ENCODE measurements around the gene GUCY1B1.
A peak's percentile ranks its signal among the peaks of the same experiment; 100 is the strongest.

Gene GUCY1B1

DNA sequence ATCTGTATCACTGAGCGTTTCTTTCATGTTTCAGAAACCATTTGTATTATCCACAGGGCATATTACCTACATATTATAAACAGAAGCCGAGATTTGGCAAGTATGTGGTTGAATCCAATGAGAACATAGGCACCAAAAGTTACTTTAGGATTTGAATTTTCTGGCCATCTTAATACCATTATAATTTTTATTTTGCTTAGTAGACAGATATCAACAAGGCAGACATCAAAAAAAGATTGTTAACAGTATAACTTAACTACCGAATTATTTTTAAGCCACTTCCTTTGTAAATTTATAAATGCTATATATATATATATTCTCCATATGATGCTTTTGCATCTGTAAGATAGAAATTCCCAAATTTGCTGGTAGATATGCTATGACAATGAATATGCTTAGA is 2.2 kb downstream of the GUCY1B1 start:
- DNase-seq (ENCODE audit: low read depth in 2 of 3, low spot score in 1 of 3) = no peak

DNA sequence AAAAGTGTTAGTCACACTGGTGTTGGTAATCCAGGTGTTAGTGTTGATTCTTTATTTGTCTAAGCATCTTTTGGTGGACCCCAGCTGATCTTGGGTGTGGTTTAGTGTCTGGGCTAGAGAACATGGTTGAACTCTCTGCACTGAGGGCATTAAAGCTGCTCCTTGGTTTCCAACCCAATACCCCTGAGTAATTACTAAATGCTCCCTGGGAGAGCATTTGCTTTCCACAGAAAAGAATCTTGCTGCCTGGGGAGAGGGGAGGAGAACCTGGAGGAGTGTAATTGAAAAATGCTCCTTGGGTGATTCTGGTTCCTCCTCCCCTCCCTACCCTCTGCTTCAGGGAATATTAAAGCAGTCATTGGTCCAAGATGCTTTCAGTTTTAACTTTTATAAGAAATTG is 3.1 kb downstream of the GUCY1B1 start:
- no peak for DNase-seq (ENCODE audit: low read depth in 2 of 3, low spot score in 1 of 3)

DNA sequence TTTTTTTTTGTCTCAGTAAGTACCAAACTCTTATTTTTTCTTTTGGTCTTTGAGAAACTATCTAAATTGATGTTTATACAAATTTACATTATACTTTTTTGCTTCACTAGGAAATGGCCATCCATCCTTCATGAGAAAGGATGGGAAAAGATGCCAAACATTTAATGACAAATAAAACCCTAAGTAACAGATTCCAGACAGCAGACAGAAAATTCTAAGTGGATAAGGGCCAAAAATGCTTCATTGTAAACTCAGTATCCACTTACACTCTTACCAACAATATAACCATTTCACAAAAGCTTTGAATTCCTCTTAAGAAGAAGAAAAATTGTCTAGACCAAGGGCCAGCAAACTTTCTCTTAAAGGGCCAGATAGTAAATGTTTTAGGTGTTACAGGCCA is 3.5 kb downstream of the GUCY1B1 start:
- DNase-seq (ENCODE audit: low read depth in 2 of 3, low spot score in 1 of 3) = no peak

DNA sequence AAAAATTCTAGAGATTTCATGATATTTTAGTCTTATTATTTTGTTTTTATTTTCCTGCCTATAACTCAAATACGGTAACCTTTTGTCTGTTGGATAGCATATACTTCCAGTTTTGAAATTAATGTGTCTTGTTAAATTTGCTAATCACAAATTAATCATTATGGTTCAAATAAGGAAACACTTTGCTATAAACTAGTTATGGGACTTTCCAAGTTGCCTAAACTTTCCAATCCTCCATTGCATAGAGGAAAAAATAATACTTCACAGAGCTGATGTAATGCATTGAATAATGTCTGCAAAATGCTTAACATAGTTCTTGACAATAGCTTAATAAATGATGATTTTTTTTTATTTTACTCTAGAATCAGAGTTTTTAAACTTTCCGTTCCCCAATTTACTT is 4.7 kb downstream of the GUCY1B1 start:
- no peak for DNase-seq (ENCODE audit: low read depth in 2 of 3, low spot score in 1 of 3)

DNA sequence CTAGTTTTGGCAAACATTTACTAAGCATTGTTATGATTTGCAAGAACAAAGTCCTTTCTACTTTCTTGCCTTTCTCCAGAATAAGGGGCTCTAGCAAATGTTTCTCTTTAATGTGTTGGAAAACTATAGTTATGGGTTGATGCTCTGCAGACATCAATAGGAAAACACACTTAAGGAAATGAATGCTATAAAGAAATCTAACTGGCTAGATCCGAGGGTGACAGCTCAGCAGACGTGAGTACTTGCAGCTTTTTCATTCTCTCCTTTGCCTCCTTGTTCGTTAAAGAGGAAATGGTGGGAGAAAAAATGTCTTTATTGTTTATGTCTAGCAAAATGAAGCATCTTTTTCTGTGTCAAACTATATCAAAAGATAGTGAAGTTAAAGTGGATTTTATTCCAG is 6.3 kb downstream of the GUCY1B1 start:
- DNase-seq (ENCODE audit: low read depth in 2 of 3, low spot score in 1 of 3) = no peak

DNA sequence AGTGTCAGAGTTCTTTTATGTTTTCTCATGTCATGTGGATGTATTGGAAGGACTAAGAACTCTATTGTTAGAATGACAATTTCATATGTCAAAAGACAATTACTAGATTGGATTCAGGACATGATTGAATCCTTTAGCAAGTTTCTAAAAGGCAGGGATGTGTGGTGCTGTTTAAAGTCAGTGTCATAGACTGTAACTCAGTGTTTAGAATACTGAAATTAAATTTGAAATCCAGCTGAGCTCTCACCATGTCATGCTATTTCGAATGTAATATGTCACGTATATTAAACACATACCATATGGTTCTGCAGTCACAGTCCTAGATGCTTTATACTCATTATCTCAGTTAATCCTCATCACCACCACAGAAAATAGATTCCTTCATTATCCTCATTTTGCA is 7.8 kb downstream of the GUCY1B1 start:
- DNase-seq (ENCODE audit: low read depth in 2 of 3, low spot score in 1 of 3) = no peak

DNA sequence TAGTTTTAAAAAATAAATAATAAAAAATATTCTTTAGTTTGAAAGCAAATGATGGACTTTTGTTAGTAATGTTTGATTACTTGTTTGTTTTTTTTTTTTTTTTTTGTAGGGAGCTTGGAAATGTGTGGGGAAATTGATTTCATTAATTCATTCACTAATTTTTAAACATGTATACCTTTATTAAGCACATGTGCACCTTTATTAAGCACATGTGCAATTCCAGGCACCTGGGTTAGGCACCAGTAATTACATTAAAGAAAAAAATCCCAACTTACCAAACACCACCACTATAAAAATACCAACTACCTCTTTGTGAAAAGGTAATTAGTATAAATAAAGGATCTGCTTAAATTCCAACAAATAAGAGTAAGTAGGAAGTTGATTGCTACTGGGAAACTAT is 9.5 kb downstream of the GUCY1B1 start:
- DNase-seq (ENCODE audit: low read depth in 2 of 3, low spot score in 1 of 3) = no peak

DNA sequence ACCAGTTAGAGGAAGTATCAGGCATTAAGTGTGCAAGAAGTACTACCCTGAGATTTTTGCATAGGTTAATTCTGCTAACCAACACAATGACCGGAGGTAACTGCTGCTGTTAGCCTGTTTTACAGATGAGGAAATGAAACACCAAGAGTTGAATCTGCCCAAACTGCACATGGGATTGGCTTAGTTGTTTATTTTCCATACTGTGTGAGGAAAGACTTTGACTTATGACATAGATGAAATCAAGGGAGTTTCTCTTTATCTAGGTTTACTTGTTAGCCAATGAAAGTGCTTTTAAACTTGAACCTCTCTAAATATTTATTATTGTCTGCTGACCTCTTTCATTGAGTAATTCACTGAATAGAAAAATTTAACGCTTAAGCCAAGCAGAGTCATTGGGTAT is 10.3 kb downstream of the GUCY1B1 start:
- no peak for DNase-seq (ENCODE audit: low read depth in 2 of 3, low spot score in 1 of 3)

DNA sequence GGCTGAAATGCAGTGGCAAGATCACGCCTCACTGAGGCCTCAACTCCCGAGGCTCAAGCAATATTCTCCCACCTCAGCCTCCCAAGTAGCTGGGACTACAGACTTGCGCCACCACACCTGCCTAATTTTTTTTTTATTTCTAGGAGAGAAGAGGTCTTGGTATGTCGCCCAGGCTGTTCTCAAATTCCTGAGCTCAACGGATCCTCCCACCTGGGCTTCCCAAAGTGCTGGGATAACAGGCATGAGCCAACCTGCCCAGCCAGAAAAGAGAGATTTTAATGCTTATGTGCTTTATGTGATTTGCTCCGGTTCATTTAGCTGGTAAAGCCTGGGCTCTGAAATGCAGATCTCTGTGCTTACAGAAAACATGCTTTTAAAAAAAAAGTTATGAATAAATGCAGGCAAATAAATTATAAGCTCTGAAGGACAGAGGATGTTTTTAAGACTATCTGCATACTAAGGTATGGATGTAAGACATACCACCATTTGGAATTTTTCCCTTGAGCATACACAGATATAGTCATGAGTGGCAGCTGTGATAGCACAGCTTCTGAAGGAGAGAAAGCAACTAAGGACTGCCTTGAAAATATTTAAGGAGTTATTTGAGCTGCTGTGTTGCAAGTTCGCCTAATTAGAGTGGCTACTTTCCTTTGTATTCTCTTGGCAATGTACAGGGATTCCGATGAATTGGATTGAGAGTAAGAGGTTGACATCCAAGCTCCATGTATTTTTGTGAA is 13.8 kb downstream of the GUCY1B1 start:
- no peak for DNase-seq (ENCODE audit: low read depth in 2 of 3, low spot score in 1 of 3)

DNA sequence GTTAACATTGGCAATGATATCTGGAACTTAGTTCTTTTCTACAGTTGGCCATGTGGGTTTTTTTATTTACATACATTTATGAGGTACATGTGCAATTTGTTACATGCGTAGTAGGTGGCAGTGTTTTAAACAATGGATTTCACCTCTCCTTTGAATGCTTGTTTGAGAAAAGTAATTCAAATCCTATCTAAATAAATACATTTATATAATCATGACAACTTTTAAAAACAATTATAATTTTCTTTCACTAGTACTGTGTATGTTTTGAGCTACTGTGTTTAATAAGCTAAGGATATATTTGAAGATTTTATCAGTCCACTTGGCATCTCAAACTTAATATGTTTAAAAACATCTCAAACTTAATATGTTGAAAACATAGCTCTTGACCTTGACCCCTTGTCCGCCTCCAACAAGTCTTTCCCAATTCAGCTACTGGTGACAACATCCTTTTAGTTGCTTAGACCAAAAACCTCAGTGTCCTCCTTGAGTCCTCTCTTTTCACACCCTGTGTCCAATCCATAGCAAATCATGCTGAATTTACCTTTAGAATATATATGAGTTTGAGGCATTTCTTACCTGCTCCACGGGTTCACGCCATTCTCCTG is 14.5 kb downstream of the GUCY1B1 start:
- no peak for DNase-seq (ENCODE audit: low read depth in 2 of 3, low spot score in 1 of 3)

DNA sequence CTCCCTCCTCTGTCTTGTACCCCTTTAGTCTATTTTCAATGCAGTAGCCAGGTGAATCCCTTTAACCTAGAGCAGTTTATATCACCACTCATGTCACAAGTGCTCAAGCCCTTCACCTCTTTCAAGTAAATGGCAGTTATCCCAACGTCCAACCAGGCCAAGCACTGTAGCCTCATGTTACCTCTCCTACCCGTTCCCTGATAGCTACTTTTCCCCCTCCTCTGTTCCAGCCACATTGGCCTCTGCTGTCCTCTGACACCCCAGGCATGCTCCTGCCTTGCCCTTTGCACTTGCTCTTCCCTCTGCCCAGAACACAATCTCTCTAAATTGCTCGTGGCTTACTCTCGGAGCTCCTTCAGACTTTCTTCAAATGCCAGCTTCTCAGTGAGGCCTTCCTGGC is 15.2 kb downstream of the GUCY1B1 start:
- no peak for DNase-seq (ENCODE audit: low read depth in 2 of 3, low spot score in 1 of 3)

DNA sequence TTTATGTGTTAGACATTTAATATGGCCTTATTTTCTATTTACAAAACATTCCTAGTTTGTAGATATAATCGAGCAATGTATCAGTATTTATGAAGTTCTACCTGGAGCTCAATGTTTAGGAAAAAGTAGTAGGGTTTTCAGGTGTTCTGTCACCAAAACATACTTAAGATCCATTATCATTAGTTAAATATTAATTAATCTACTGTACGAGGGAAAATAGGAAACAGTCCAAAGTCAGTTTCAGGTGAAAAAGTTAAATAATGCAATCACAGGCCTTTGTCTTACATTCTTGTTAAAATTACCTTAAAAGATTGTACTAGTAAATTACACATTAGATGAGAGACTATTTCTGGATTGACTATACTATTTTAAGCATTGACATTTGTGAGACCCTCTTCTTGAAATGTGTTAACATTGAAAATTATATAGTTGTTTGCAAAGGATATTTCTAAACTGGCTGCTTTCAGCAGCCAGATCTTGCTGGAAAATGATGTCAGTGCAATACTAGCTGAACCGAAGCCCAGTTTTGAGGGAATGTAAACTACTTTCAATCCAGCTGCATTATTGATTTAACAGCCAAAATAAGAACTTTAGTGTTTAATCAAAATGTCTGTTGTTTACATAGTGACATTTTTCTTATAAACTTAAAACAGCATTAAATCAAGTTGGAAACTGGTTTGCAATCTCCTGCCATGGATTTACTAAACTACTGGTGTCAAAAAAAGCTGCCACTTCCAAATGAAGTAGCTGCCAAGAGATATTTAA is 19.3 kb downstream of the GUCY1B1 start:
- no peak for DNase-seq (ENCODE audit: low read depth in 2 of 3, low spot score in 1 of 3)

DNA sequence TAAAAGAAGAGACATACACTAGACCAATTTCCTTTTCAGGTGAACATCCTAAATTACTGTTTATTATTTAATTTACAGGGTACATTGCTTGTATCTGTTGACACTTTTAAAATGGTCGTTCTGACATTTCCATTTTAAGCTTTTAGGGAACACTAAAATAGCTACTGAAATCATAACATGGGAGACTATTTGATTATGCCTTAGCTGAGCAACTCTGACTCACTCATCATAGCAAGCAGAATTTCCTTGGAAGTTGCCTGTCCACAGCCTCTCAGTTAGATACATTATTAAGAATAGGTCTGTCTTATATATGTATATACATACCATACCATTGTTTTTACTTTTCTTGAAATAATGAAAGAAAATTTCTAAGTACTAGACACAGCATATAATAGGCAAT is 22.0 kb downstream of the GUCY1B1 start:
- no peak for DNase-seq (ENCODE audit: low read depth in 2 of 3, low spot score in 1 of 3)

DNA sequence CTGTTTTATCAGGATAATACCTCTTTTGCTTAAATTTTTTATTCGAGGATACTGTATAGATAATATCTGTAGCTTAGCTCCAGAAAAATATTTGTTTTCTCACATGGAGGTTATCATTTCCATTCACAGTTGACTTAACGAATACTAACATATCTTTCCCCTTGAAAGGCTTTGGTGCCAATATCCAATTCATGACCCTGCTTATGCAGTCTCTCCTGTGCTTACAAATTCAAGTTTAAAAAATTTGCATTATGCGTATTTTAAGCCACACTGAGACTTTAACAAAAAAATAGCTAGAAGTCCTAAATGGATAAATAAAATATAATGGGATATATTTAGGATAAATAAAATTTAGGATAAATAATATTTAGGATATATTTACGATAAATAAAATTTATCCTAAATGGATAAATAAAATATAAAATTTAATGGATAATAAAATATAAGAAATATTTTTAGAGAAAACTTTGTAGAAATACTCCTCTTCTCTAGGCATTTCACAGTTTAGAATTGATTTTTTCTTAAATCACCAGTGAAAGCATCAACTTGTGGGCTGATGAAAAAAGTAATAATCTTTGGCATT is 22.5 kb downstream of the GUCY1B1 start:
- DNase-seq (ENCODE audit: low read depth in 2 of 3, low spot score in 1 of 3) = no peak

DNA sequence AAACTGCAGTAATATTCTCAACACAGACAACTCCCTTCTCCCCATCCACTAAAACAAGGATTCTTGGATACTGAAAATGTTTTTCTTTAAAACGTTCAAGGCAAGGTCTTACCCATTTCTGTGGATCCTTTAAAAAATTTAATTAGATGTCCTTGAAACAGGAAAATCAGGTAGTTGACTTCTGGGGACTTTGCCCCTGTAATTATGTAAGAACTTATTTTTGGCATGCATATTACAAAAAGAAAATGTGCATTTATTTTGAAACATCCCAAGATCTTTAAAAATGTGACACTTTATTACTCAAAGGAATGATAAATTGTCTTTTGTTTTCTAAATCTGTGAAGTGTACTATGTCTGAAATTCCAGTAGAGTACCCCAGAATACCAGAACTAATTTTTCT is 25.8 kb downstream of the GUCY1B1 start:
- no peak for DNase-seq (ENCODE audit: low read depth in 2 of 3, low spot score in 1 of 3)

DNA sequence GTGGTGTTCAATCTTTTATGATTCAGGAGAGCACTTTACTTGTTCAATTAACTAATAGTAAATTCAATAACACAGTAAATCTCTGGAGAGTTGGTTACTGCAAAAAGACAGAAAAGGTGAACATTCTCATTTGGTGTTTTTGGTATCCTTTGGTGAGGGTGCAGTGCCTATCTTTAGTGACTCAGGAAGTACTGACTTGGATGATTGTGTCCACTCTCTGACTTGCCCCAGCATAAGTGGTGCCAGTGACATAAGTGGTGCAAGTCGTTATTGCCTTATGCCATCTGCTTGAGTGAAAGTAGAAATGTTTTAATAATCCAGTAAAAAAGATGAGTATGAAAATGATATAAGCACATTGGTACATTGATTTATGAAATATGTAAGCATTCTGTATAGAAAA is 27.0 kb downstream of the GUCY1B1 start:
- DNase-seq (ENCODE audit: low read depth in 2 of 3, low spot score in 1 of 3) = no peak

DNA sequence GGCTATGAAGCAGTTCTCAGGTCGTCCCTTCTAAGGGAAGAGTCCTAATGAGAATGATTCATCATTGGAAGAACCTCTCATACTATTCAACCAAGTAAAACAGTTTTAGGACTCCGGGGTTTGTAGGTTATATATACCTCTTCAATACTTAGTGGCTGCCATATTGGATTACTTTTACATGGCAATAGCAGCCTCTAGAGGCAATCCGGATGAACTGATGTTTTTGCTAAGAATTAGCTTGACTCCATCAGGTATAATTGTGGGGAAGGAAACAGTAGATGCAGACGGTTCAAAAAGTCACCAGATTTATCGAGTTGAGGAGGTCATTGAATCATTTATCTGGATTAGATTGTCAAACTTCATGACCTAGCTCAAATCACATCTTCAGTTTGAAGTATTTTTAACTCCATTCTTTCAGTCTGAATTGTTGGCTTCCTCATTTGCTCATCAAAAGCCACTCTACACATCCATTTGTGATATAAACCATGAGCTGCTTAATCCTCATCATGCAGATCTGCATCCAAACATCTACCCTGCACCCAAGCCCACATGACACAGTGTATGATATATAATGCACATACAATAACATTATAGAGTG is 28.4 kb downstream of the GUCY1B1 start:
- DNase-seq (ENCODE audit: low read depth in 2 of 3, low spot score in 1 of 3) = peak in 1 of 3 donors; percentile 14

DNA sequence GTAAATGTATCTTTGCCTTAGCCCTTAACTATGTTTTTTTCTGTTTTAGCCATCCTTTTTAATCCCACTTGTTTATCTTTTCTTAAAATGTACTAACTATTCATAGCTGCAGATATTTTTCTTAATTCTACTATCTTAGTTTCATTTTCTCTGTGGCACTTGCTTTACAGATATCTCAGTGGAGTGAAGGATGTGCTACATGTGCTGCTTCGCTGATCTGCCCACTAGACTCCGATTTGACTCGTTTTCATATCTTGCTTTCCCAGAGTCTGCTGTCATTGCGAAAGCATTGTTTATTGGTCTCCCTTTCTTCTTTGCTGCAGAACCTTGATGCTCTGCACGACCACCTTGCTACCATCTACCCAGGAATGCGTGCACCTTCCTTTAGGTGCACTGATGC is 30.6 kb downstream of the GUCY1B1 start:
- DNase-seq (ENCODE audit: low read depth in 2 of 3, low spot score in 1 of 3) = no peak

DNA sequence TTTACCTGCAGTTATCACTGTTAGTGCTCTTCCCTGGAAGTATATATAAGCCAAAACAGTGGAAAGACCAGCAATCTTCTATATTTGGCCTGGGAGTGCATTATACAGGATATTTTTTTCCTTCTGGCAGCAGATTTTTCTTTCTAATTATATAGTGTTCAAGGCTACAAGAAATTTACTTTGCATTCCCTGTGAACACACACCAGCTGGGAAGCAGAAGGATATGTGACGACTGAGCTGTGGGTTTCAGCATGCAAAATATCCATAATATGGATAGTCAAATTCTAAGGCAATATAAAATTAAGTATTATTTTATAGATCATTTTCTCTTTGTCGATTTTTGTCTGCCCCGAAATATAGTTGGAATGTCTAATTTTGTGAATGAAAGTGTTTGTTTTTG is 31.2 kb downstream of the GUCY1B1 start:
- DNase-seq (ENCODE audit: low read depth in 2 of 3, low spot score in 1 of 3) = no peak

DNA sequence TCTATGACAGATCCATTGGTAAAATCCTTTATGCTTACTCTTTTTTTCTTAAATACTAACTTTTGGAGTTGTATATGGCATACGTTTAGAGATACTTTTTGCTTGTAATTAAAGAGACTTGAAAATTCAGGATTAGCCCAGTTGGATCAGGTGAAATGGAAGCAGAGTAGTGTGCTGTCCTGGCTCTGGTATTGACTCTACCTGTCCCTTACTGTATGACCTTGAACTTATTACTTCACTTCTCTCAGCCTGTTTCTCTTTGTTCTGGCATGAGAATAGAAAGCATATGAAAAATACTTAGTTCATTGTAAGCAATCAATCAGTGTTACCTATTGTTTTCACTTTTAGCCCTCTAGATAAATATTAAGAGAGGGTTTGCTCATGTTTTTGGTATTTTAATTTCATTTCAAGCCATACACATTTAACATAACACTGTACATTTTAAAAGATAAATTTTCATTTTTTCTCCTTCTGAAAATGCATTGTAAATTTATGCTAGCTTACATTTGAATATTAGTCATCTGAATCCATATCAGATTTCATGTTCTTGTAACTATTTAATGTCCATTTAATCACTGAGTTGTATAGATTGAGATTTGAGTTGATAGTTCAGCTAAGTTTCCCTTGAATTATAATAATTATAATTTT is 35.9 kb downstream of the GUCY1B1 start:
- no peak for DNase-seq (ENCODE audit: low read depth in 2 of 3, low spot score in 1 of 3)

DNA sequence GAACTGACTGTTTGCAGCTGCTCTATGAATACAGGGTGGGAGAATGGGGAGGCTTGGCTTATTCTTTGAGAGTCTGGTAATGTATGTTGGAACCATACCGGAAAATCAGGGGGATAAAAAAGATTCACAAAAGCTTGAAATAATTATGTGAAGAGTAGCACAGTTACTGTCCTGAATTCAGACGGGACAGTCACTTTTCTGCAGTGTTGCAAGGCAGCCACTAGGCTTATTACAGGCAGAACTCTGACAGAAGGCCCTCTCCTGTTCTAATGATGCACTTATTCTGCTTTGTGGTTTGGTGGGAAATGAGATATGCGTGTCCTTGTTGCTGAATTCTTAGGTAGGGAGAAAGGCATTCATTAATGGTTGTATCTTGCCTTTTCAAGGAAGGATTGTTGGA is 37.2 kb downstream of the GUCY1B1 start:
- DNase-seq (ENCODE audit: low read depth in 2 of 3, low spot score in 1 of 3) = no peak

Measured in stimulated activated CD4-positive, alpha-beta T cell treated with anti-CD3 and anti-CD28 coated beads, Interleukin-12 subunit alpha, Interleukin-12 subunit beta, amount 100 ng/mL, for 48 hours (primary cell).